Stomach smooth muscle (tissue), 2 donors: ENCODE measurements around the gene PRR5.
"Not testable (repeated sequence)": the region's sequence is repeated elsewhere in the genome, so short reads cannot be mapped to it uniquely, and the experiment has no call there.

Source experiments
- H3K27ac ChIP-seq: one replicate; pipeline ENCODE4 v1.7.0; 2013; ENCODE audit warnings: mild to moderate bottlenecking, low read length, inconsistent platforms
- H3K27me3 ChIP-seq, 2 donors: one replicate each; pipeline ENCODE4 v1.7.0; 2013; ENCODE audit warnings: low read length in 2 of 2; ENCODE audit not compliant: insufficient read depth in 2 of 2, control insufficient read depth in 1 of 2
- H3K36me3 ChIP-seq, 2 donors: one replicate each; pipeline ENCODE4 v1.7.0; 2013; ENCODE audit warnings: low read length in 2 of 2; ENCODE audit not compliant: control insufficient read depth in 2 of 2, insufficient read depth in 2 of 2
- H3K4me1 ChIP-seq: one replicate; pipeline ENCODE4 v1.7.0; 2013; ENCODE audit warnings: low read length; ENCODE audit not compliant: control insufficient read depth, insufficient read depth
- H3K4me3 ChIP-seq, 2 donors: one replicate each; pipeline ENCODE4 v1.7.0; 2013; ENCODE audit warnings: low read length in 2 of 2
- H3K9ac ChIP-seq, 2 donors: one replicate each; pipeline ENCODE4 v1.7.0; 2013; ENCODE audit warnings: low read length in 2 of 2, mild to moderate bottlenecking in 1 of 2
- H3K9me3 ChIP-seq, 2 donors: one replicate each; pipeline ENCODE4 v1.7.0; 2013; ENCODE audit warnings: low read length in 2 of 2; ENCODE audit not compliant: control insufficient read depth in 2 of 2
- donor health status: healthy.
- donor health status: Pancreatic carcinoma.

Gene PRR5, protein sequence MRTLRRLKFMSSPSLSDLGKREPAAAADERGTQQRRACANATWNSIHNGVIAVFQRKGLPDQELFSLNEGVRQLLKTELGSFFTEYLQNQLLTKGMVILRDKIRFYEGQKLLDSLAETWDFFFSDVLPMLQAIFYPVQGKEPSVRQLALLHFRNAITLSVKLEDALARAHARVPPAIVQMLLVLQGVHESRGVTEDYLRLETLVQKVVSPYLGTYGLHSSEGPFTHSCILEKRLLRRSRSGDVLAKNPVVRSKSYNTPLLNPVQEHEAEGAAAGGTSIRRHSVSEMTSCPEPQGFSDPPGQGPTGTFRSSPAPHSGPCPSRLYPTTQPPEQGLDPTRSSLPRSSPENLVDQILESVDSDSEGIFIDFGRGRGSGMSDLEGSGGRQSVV

DNA sequence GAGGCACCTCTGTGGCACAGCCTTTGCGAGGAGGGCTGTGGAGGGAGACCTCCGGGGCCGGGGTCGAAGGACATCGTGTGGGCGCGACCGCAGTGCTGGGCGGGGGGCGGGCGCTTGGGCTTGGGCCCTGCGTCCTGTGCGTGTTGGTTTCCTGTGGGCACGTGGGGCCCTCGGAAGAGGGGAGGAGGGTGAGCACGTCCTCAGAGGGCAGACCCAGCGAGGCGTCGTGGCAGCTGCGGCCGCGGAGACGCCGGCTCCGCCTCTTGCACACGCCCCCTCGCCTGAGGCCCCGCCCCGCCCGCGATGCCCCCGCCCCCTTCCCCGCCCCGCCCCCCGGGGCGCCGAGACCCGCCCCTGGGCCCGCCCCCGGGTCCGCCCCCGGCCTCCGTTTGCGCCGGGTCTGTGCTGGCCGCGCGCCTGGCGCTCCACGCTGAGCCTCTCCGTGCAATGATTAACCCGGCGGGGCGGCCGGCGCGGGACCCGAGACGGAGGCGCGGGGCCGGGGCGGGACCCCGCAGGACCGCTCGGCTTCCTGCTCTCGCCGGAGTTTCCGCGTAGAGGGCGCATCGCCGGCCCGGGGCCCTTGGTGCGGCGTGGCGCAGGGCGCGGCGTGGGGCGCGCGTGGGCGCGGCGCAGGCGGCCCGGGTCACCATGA is at the start of gene PRR5:
PRR5 (plus strand) TSS at position 381 of the 655 bp plus-strand sequence; CDS start at position 652, 271 bp downstream.
- Histone ChIP-seq H3K27me3 (peaks cover 30 to 41% of the 10 kb centered on the region in 2 donors), H3K36me3 (no peaks in the 10 kb centered on the region), H3K27ac (no peak within 1 kb of the TSS), H3K4me1 (peaks cover 23% of the 10 kb centered on the region), H3K9ac (peak within 1 kb of the TSS in 1 of 2 donors; percentile 22), H3K9me3 (no peaks in the 10 kb centered on the region), H3K4me3 (peak within 1 kb of the TSS; percentile 35 to 66)

DNA sequence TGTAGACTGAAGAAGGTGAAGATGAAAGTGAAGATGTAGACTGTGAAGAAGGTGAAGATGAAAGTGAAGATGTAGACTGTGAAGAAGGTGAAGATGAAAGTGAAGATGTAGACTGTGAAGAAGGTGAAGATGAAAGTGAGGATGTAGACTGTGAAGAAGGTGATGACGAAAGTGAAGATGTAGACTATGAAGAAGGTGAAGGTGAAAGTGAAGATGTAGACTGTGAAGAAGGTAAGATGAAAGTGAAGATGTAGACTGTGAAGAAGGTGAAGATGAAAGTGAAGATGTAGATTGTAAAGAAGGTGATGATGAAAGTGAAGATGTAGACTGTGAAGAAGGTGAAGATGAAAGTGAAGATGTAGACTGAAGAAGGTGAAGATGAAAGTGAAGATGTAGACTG is 49.1 kb upstream of the PRR5 start:
- H3K4me1 ChIP-seq, H3K4me3 ChIP-seq, H3K27ac ChIP-seq, H3K36me3 ChIP-seq, H3K9me3 ChIP-seq, H3K9ac ChIP-seq, H3K27me3 ChIP-seq: not testable (repeated sequence)

DNA sequence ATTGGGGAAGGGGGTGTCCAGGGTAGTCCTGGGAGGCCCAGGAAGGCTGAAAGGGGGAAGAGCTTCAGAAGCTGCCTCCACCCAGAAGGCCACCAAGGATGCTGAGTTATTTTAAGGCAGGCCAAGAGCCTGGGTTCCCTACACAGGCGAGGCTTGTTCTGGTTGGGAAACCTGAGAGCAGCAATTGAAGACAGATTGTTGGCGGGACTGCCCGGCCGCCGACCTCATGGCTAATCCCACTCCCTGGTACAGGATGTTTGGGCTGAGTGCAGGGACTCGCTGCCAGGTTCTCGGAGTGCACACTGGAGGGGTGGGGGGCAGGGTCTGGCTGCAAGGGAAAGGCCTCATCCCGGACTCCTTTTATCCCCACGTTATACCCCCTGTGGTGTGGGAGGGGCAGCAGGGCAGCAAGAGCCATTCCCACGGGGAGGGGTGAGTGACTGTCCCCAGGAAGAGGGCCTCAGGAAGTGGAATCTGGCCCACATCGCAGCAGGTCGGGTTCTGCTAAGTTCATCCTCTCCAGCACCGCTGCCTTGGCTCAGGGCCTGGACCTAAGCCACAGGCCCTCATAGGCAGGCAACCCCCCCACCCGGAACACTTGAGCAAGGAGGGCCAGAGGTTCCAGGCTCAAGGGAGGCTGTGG is 43.6 kb upstream of the PRR5 start:
- H3K4me1 ChIP-seq: peaks cover 19% of the 10 kb centered on the region
- H3K9me3 ChIP-seq: no peaks in the 10 kb centered on the region
- peak overlapping the region; percentile 19 to 40 for H3K4me3 ChIP-seq
- no peak overlapping the region for H3K9ac ChIP-seq
- H3K27ac ChIP-seq: peak overlapping the region; percentile 24
- peaks cover 0 to 2% of the 10 kb centered on the region in 2 donors for H3K27me3 ChIP-seq
- H3K36me3 ChIP-seq: no peaks in the 10 kb centered on the region

DNA sequence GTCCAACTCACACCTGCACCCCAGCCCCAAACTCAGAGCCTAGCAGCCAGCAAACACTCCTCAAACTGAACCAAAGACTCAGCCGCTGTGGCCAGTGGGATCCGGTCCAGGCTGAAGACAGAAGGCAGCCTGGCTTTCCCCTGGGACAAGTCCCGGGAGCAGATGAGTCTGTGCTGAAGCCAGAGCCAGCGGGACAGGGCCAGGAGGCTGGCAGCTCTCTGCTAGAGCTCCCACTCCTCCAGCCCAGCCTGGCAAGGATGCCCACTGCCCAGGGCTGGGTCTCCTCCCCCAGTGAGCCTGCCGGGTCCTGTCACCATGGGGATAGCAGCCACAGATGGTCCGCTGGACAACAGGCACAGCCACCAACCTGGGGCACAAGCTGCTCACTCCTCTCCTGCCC is 42.9 kb upstream of the PRR5 start:
- H3K27ac ChIP-seq: peak overlapping the region; percentile 24
- H3K4me1 ChIP-seq: peaks cover 20% of the 10 kb centered on the region
- H3K36me3 ChIP-seq: no peaks in the 10 kb centered on the region
- H3K27me3 ChIP-seq: peaks cover 0 to 2% of the 10 kb centered on the region in 2 donors
- no peak overlapping the region for H3K4me3 ChIP-seq
- H3K9ac ChIP-seq: no peak overlapping the region
- H3K9me3 ChIP-seq: no peaks in the 10 kb centered on the region

DNA sequence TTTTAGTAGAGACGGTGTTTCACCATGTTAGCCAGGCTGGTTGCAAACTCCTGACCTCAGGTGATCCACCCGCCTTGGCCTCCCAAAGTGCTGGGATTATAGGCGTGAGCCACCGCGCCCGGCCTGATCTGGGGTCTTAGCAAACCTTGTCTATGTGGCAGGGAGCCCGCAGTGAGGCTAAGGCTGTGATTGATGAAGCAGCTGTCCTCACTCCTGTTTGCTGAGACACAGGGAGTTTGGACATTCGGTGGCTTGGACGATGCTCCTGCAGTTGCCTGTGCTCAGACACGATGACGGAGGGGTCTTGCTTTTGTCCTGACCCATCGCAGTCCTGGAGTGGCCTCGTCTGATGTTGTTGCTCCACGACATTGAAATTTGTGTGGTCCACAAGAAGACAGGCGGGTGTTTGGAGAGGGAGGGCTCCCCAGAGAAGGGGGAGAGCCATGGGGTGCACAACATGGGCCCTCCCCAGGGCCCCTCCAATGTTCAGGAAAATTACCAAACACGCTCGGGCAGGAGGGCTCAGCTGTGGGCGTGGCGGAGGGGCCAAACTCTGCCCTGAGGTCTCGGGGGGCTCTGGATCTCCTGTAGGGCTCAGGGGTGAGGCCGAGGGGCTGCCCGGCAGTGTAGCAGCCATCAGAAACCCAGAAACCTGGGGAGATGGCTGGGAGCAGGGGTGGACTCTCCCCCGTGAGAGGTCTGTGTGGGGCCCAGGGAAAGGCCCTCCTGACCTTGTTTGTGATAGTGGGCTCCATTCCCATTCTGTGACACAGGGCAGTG is 41.8 kb upstream of the PRR5 start:
- Histone ChIP-seq H3K9ac (no peak overlapping the region), H3K4me3 (no peak overlapping the region), H3K36me3 (no peaks in the 10 kb centered on the region), H3K4me1 (peaks cover 23% of the 10 kb centered on the region), H3K27me3 (peaks cover 2% of the 10 kb centered on the region in 2 donors), H3K9me3 (no peaks in the 10 kb centered on the region), H3K27ac (no peak overlapping the region)

DNA sequence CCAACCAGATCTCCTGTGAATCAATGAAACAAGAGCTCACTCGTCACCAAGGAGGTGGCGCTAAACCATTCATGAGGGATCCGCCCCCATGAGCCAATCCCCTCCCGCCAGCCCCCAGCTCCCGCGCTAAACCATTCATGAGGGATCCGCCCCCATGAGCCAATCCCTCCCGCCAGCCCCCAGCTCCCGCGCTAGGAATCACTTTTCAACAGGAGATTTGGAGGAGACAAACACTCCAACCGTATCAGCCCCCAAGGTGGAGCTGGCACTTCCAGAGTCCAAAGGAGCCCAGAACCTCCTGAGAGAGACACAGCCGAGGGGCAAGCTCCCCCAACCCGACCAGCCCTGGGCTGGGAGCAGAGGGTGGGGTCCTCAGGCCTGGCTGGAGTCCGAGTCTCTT is 40.9 kb upstream of the PRR5 start:
- no peak overlapping the region for H3K4me3 ChIP-seq
- no peak overlapping the region for H3K27ac ChIP-seq
- no peaks in the 10 kb centered on the region for H3K9me3 ChIP-seq
- peaks cover 2% of the 10 kb centered on the region in 2 donors for H3K27me3 ChIP-seq
- H3K4me1 ChIP-seq: peaks cover 23% of the 10 kb centered on the region
- H3K36me3 ChIP-seq: no peaks in the 10 kb centered on the region
- no peak overlapping the region for H3K9ac ChIP-seq

DNA sequence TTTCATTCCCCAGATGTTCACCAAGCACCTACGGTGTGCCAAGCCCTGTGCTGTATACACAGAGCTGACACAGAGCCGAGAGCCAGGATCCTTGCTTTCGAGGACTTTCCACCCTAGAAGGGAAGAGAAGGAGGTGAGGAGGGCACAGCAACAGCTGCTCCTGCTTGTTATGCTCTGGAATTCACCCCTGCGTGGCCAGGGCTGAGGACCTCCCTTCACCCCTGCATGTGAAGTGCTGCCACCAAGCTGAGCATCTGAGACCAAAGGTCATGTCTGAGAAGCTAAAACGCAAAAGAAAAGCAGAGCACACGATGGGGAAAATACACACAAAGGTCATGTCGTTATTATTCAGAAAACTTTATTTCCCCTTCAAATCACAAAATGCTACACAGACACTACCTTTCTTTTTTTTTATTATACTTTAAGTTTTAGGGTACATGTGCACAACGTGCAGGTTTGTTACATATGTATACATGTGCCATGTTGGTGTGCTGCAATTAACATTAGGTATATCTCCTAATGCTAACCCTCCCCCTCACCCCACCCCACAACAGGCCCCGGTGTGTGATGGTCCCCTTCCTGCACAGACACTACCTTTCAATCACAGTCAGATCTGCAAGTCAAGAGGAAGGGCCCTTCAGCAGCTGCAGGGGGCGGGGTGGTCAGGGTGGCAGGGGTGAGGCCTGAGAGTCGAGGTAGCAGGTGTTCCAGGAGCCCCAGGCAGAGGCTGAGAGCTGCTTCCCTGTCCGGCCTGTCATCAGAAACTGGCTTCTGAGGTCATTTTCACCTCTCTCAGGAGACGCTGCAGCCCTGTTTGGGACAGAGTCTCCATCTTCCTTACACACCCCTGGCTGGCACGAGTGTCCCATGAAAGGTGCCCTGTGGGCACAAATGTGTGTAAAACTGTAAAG is 40.1 kb upstream of the PRR5 start:
- no peak overlapping the region for H3K27ac ChIP-seq
- H3K9ac ChIP-seq: no peak overlapping the region
- H3K36me3 ChIP-seq: no peaks in the 10 kb centered on the region
- H3K4me3 ChIP-seq: no peak overlapping the region
- H3K4me1 ChIP-seq: peaks cover 23% of the 10 kb centered on the region
- H3K9me3 ChIP-seq: no peaks in the 10 kb centered on the region
- H3K27me3 ChIP-seq: peaks cover 2% of the 10 kb centered on the region in 2 donors

DNA sequence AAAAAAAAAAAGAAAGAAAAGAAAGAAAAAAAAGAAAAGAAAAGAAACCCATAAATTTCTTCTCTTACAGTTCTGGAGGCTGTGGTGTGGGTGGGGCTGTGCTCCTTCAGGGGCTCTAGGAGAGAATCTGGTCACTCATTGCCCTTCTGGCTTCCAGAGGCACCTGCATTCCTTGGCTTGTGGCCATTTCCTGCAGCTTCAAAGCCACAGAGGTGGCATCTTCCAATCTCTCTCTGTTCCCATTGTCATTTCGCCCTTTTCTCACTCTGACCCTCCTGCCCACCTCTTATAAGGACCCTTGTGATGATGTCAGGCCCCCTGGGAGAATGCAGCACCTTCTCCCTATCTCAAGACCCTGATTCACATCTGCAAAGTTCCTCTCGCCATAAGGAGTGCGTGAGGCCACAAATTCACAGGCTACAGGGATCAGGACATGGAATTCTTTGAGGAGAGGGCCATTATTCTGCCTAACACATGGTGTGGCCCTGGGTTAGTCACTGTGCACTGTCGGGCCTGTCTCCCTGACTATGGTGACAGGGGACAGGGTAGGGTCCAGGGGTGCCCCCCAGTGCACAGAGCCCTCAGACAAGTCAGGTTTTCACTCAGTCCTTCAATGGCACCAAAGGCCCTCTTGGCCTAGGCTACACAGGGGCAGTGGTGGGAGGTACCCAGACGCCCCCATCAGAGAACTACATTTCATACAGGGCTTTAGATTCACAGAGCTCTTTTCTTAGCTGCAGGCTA is 38.6 kb upstream of the PRR5 start:
- Histone ChIP-seq H3K9ac (no peak overlapping the region), H3K27ac (no peak overlapping the region), H3K27me3 (peaks cover 2% of the 10 kb centered on the region in 2 donors), H3K4me3 (no peak overlapping the region), H3K4me1 (peaks cover 17% of the 10 kb centered on the region), H3K9me3 (no peaks in the 10 kb centered on the region), H3K36me3 (no peaks in the 10 kb centered on the region)

DNA sequence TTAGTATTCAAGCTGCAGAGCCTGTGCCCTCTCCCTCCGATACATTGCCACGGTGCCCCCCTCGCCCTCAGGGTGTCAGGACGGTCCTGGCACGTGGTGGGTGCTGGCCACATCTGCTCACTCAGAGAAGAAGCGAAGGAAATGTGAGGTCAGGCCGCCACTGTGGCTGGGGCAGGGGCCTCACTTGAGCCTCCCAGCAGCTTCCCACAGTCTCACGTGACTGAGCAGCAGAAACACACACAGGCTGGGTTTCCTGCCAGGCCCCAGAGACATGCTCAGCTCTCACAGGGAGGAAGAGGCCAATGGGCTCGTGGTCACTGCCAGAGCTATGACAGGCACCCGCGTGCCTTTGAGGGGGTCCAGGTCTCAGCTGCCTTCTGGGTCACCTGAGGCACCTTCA is 37.9 kb upstream of the PRR5 start:
- peaks cover 11% of the 10 kb centered on the region for H3K4me1 ChIP-seq
- H3K4me3 ChIP-seq: no peak overlapping the region
- H3K27me3 ChIP-seq: peaks cover 2 to 4% of the 10 kb centered on the region in 2 donors
- no peaks in the 10 kb centered on the region for H3K9me3 ChIP-seq
- H3K9ac ChIP-seq: no peak overlapping the region
- H3K27ac ChIP-seq: no peak overlapping the region
- H3K36me3 ChIP-seq: no peaks in the 10 kb centered on the region
